ENCODE data around the gene RAB17.

RAB17 gene

GRCh38 chr2:237585590-237586221 lies 4.8 kb downstream of the RAB17 start:
- 83 to 90% methylated on average over 11 to 15 of the region's 15 CpGs for WGBS, 2 experiments (ENCODE audit: insufficient coverage in 2 of 2)
- H3K4me1 ChIP-seq (ENCODE audit: control insufficient read depth, insufficient read depth, low read length, poor library complexity, severe bottlenecking) = peaks cover 17% of the 10 kb centered on the region
- H3K4me3 ChIP-seq (ENCODE audit: extremely low read depth, insufficient read depth, low read length, poor library complexity, severe bottlenecking) = no peak overlapping the region
- H3K27ac ChIP-seq (ENCODE audit: low read depth, low read length, severe bottlenecking) = no peak overlapping the region
- H3K9me3 ChIP-seq (ENCODE audit: control insufficient read depth, low read length) = peaks cover 12% of the 10 kb centered on the region
- H3K36me3 ChIP-seq (ENCODE audit: control insufficient read depth, insufficient read depth, low read length) = no peaks in the 10 kb centered on the region

GRCh38 chr2:237583385-237584295 lies 6.9 kb downstream of the RAB17 start:
- Histone ChIP-seq H3K27ac (ENCODE audit: low read depth, low read length, severe bottlenecking) (no peak overlapping the region), H3K4me1 (ENCODE audit: control insufficient read depth, insufficient read depth, low read length, poor library complexity, severe bottlenecking) (peaks cover 11% of the 10 kb centered on the region)
- 90 to 91% methylated on average over 13 of the region's 19 CpGs for WGBS, 2 experiments (ENCODE audit: insufficient coverage in 2 of 2)

GRCh38 chr2:237581751-237582746 lies 8.5 kb downstream of the RAB17 start:
- H3K4me3 ChIP-seq (ENCODE audit: extremely low read depth, insufficient read depth, low read length, poor library complexity, severe bottlenecking) = no peak overlapping the region
- H3K27ac ChIP-seq (ENCODE audit: low read depth, low read length, severe bottlenecking) = no peak overlapping the region
- WGBS, 2 experiments (ENCODE audit: insufficient coverage in 2 of 2) = 34 to 47% methylated on average over 25 of the region's 25 CpGs
- H3K4me1 ChIP-seq (ENCODE audit: control insufficient read depth, insufficient read depth, low read length, poor library complexity, severe bottlenecking) = peaks cover 11% of the 10 kb centered on the region
- peaks cover under 1% of the 10 kb centered on the region for H3K9me3 ChIP-seq (ENCODE audit: control insufficient read depth, low read length)
- no peaks in the 10 kb centered on the region for H3K36me3 ChIP-seq (ENCODE audit: control insufficient read depth, insufficient read depth, low read length)

More at GRCh38 chr2:237583385-237584295, 6.9 kb downstream of the RAB17 start:
- Histone ChIP-seq H3K9me3 (ENCODE audit: control insufficient read depth, low read length) (peaks cover 12% of the 10 kb centered on the region), H3K36me3 (ENCODE audit: control insufficient read depth, insufficient read depth, low read length) (no peaks in the 10 kb centered on the region), H3K4me3 (ENCODE audit: extremely low read depth, insufficient read depth, low read length, poor library complexity, severe bottlenecking) (no peak overlapping the region)

GRCh38 chr2:237581326-237581725 lies 9.2 kb downstream of the RAB17 start:
- no peak overlapping the region for H3K4me3 ChIP-seq (ENCODE audit: extremely low read depth, insufficient read depth, low read length, poor library complexity, severe bottlenecking)
- H3K36me3 ChIP-seq (ENCODE audit: control insufficient read depth, insufficient read depth, low read length) = no peaks in the 10 kb centered on the region
- no CpG with 5 or more reads among the region's 6 CpGs for WGBS, 2 experiments (ENCODE audit: insufficient coverage in 2 of 2)
- H3K9me3 ChIP-seq (ENCODE audit: control insufficient read depth, low read length) = no peaks in the 10 kb centered on the region
- peaks cover 11% of the 10 kb centered on the region for H3K4me1 ChIP-seq (ENCODE audit: control insufficient read depth, insufficient read depth, low read length, poor library complexity, severe bottlenecking)
- H3K27ac ChIP-seq (ENCODE audit: low read depth, low read length, severe bottlenecking) = no peak overlapping the region

- Histone ChIP-seq H3K9me3 (ENCODE audit: control insufficient read depth, low read length) (no peaks in the 10 kb centered on the region), H3K4me3 (ENCODE audit: extremely low read depth, insufficient read depth, low read length, poor library complexity, severe bottlenecking) (no peak overlapping the region), H3K27ac (ENCODE audit: low read depth, low read length, severe bottlenecking) (no peak overlapping the region), H3K4me1 (ENCODE audit: control insufficient read depth, insufficient read depth, low read length, poor library complexity, severe bottlenecking) (peaks cover 16% of the 10 kb centered on the region), H3K36me3 (ENCODE audit: control insufficient read depth, insufficient read depth, low read length) (no peaks in the 10 kb centered on the region)
- 92 to 93% methylated on average over 22 to 24 of the region's 26 CpGs for WGBS, 2 experiments (ENCODE audit: insufficient coverage in 2 of 2)
Measured at GRCh38 chr2:237577956-237578870, 12.3 kb downstream of the RAB17 start.

- Histone ChIP-seq H3K9me3 (ENCODE audit: control insufficient read depth, low read length) (no peaks in the 10 kb centered on the region), H3K36me3 (ENCODE audit: control insufficient read depth, insufficient read depth, low read length) (no peaks in the 10 kb centered on the region), H3K4me3 (ENCODE audit: extremely low read depth, insufficient read depth, low read length, poor library complexity, severe bottlenecking) (no peak overlapping the region), H3K27ac (ENCODE audit: low read depth, low read length, severe bottlenecking) (no peak overlapping the region), H3K4me1 (ENCODE audit: control insufficient read depth, insufficient read depth, low read length, poor library complexity, severe bottlenecking) (peaks cover 19% of the 10 kb centered on the region)
- WGBS, 2 experiments (ENCODE audit: insufficient coverage in 2 of 2) = 98 to 100% methylated on average over 8 of the region's 10 CpGs
Measured at GRCh38 chr2:237577458-237577857, 13.1 kb downstream of the RAB17 start.

GRCh38 chr2:237576974-237577373 lies 13.6 kb downstream of the RAB17 start:
- 80 to 90% methylated on average over 2 to 9 of the region's 9 CpGs for WGBS, 2 experiments (ENCODE audit: insufficient coverage in 2 of 2)
- H3K36me3 ChIP-seq (ENCODE audit: control insufficient read depth, insufficient read depth, low read length) = no peaks in the 10 kb centered on the region

GRCh38 chr2:237575869-237576862 lies 14.4 kb downstream of the RAB17 start:
- 91% methylated on average over 18 to 27 of the region's 27 CpGs for WGBS, 2 experiments (ENCODE audit: insufficient coverage in 2 of 2)
- H3K9me3 ChIP-seq (ENCODE audit: control insufficient read depth, low read length) = no peaks in the 10 kb centered on the region

More at GRCh38 chr2:237576974-237577373, 13.6 kb downstream of the RAB17 start:
- Histone ChIP-seq H3K9me3 (ENCODE audit: control insufficient read depth, low read length) (no peaks in the 10 kb centered on the region), H3K27ac (ENCODE audit: low read depth, low read length, severe bottlenecking) (no peak overlapping the region), H3K4me3 (ENCODE audit: extremely low read depth, insufficient read depth, low read length, poor library complexity, severe bottlenecking) (no peak overlapping the region), H3K4me1 (ENCODE audit: control insufficient read depth, insufficient read depth, low read length, poor library complexity, severe bottlenecking) (peaks cover 20% of the 10 kb centered on the region)

More at GRCh38 chr2:237575869-237576862, 14.4 kb downstream of the RAB17 start:
- Histone ChIP-seq H3K4me3 (ENCODE audit: extremely low read depth, insufficient read depth, low read length, poor library complexity, severe bottlenecking) (no peak overlapping the region), H3K4me1 (ENCODE audit: control insufficient read depth, insufficient read depth, low read length, poor library complexity, severe bottlenecking) (peaks cover 14% of the 10 kb centered on the region), H3K36me3 (ENCODE audit: control insufficient read depth, insufficient read depth, low read length) (no peaks in the 10 kb centered on the region), H3K27ac (ENCODE audit: low read depth, low read length, severe bottlenecking) (no peak overlapping the region)
